ELR (cell line): ENCODE data around the gene IL33.

Experiments used
- DNase-seq: peaks from one replicate; pipeline ENCODE4 v3.0.0-alpha.2; 2015; ENCODE audit warnings: low read depth

IL33 gene

DNA sequence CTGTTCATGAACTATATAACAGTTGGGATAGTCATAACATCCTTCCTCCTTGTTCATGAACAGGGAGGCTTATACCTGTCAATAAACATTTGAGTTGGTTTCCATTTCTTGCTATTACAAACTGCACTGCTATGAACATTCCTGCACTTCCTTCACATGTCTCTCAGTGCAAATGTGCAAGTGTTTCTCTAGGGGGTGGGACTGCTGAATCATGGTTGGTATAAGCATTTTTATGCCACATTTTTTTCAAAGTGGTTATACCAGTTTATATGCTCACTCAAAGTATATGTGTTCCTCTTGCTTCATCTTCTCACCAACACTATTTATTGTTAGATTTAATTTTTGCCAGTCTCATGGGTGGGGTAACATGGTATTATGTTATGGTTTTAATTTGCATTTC, 86.8 kb downstream of the IL33 start:
- peak; percentile 14 for DNase-seq

GRCh38 chr9:6304232-6304631, 88.6 kb downstream of the IL33 start:
- DNase-seq, result no peak

DNA sequence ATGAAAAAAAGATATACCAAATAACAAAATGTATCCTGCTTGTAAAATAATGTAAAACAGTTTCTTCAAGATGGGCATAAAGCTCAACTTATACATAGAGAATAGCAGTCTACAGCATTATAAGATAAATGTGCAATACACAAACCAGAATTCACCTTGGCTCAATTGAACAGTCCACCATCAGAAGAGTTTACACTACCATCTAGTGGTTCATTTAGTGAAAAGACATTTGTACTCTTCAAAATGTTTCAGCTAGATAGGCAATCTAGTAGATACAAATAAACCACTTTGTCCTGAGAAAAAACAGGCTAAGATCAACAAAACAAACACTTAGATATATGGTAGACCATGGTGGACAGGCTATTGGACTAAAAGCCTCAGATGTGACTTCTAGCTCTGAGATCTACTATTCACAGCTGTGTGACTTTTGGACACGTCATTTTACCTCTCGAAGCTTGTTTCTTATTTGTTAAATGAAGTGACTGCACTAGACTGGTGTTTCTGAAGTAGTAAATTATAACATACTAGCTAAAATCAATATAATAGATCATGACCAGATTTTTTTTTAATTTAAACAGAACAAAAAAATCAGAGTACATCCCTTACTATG, 90.5 kb downstream of the IL33 start:
- DNase-seq, result peak; percentile 62
